ENCODE measurements around the gene TMEM252. TPM values are rescaled to one million over a fixed set of nuclear protein-coding genes. Genes with fewer than 3 reads are reported as not detected.

The TMEM252 gene
- polyA plus RNA-seq, 1 donor (not counting 4 experiments of a cell fraction or from before 2014, with no cell fraction given) = not detected

DNA sequence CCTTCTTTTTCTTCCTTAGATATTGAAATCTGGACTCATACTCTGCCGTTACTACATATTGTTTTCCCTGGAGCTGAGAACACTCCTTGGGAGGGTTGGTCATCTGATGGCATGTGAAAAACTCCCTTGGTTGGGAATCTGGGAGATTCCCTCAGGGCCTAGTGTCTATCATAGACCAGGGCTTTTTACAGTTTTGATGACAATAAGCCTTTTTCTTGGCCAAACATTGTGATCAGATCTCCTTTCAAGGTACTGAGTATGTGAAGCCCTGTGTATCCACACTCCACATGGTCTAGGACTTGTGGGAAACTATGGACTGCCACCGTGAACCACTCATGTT is 32.9 kb downstream of the TMEM252 start:
- dilution Hi-C loops (cut with MboI; ENCODE audit: extremely low pct_ligation_motif_present, low sequenced_read_pairs) = loop anchor here (25.0 kb wide), 1 partner anchor 105 kb away; no protein-coding TSS in a partner anchor
- H2AFZ ChIP-seq (ENCODE audit: control insufficient read depth, low read length) = no peak overlapping the region
- H3K79me2 ChIP-seq (ENCODE audit: control insufficient read depth, insufficient read depth, low read length) = no peaks in the 10 kb centered on the region
- no peak for DNase-seq (ENCODE audit: low read depth, low spot score)
- no peak overlapping the region for H3K9ac ChIP-seq (ENCODE audit: control insufficient read depth, extremely low read depth, insufficient read depth, low read length)
- no peak for FAIRE-seq
- no peaks in the 10 kb centered on the region for H3K4me1 ChIP-seq (ENCODE audit: control insufficient read depth, extremely low read depth, insufficient read depth, low read length)
- H4K20me1 ChIP-seq (ENCODE audit: control insufficient read depth, extremely low read depth, insufficient read depth, low read length) = no peaks in the 10 kb centered on the region
- no peak overlapping the region for H3K4me2 ChIP-seq (ENCODE audit: control insufficient read depth, extremely low read depth, insufficient read depth, low read depth, low read length)
- H3K27ac ChIP-seq (ENCODE audit: control insufficient read depth, insufficient read depth, low read length) = no peak overlapping the region
- TF ChIP-seq EZH2 (IDR thresholded peaks at IDR 0.05; ENCODE audit: low read length) = no peak
- TF ChIP-seq, protein P1, sequence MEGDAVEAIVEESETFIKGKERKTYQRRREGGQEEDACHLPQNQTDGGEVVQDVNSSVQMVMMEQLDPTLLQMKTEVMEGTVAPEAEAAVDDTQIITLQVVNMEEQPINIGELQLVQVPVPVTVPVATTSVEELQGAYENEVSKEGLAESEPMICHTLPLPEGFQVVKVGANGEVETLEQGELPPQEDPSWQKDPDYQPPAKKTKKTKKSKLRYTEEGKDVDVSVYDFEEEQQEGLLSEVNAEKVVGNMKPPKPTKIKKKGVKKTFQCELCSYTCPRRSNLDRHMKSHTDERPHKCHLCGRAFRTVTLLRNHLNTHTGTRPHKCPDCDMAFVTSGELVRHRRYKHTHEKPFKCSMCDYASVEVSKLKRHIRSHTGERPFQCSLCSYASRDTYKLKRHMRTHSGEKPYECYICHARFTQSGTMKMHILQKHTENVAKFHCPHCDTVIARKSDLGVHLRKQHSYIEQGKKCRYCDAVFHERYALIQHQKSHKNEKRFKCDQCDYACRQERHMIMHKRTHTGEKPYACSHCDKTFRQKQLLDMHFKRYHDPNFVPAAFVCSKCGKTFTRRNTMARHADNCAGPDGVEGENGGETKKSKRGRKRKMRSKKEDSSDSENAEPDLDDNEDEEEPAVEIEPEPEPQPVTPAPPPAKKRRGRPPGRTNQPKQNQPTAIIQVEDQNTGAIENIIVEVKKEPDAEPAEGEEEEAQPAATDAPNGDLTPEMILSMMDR (optimal IDR thresholded peaks at IDR 0.05 in 1 of 3, IDR thresholded peaks at IDR 0.05 in 1 of 3, conservative IDR thresholded peaks at IDR 0.05 in 1 of 3; ENCODE audit: extremely low read depth in 1 of 3, insufficient read depth in 2 of 3, low read length in 3 of 3) = no peak
- no peaks in the 10 kb centered on the region for H3K9me3 ChIP-seq (ENCODE audit: control insufficient read depth, low read depth, low read length)
- H3K9me1 ChIP-seq (ENCODE audit: control insufficient read depth, extremely low read depth, insufficient read depth, low read length) = no peaks in the 10 kb centered on the region
- no peaks in the 10 kb centered on the region for H3K36me3 ChIP-seq (ENCODE audit: control insufficient read depth in 2 of 2, extremely low read depth in 1 of 2, insufficient read depth in 2 of 2, low read length in 2 of 2)
- no peaks in the 10 kb centered on the region for H3K27me3 ChIP-seq (ENCODE audit: control insufficient read depth, extremely low read depth, insufficient read depth, low read length)
- no peak overlapping the region for H3K4me3 ChIP-seq (ENCODE audit: control insufficient read depth in 2 of 3, extremely low read depth in 1 of 3, insufficient read depth in 2 of 3, low read depth in 1 of 3, low read length in 3 of 3)

DNA sequence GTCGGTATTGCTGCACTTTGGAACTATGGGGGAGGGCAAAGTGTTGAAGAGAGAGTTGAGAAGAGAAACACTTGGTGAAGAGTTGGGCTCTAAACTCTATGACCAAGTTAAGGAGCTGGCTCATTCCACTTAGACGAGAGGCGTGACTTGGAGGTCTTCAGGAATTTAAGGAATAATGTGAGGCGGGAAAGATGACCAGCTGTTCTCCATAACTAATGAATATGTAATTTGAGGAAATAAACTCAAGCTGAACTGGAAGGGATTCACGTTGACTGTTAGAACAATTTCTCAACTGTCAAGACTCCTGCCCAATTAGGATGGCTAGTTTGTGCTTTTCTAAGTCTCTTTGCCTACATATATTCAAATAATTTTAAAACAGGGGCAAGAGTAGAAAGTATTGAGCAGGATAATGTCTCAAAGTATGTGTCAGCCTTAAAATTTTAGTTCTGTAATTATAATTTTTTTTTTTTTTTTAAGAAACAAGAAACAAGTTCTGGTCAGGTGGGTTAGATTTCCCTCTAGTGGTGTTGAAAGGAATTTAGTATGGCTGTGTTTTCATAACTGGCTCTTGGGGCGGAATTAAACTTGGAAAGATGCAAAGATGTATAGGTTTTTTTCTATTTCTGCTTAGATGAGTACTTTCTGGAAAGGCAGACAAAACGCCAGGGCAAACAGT is 33.4 kb downstream of the TMEM252 start:
- Histone ChIP-seq H3K9ac (ENCODE audit: control insufficient read depth, extremely low read depth, insufficient read depth, low read length) (no peak overlapping the region), H3K27me3 (ENCODE audit: control insufficient read depth, extremely low read depth, insufficient read depth, low read length) (no peaks in the 10 kb centered on the region), H3K9me1 (ENCODE audit: control insufficient read depth, extremely low read depth, insufficient read depth, low read length) (no peaks in the 10 kb centered on the region), H3K4me3 (ENCODE audit: control insufficient read depth in 2 of 3, extremely low read depth in 1 of 3, insufficient read depth in 2 of 3, low read depth in 1 of 3, low read length in 3 of 3) (no peak overlapping the region), H3K4me2 (ENCODE audit: control insufficient read depth, extremely low read depth, insufficient read depth, low read depth, low read length) (no peak overlapping the region), H3K36me3 (ENCODE audit: control insufficient read depth in 2 of 2, extremely low read depth in 1 of 2, insufficient read depth in 2 of 2, low read length in 2 of 2) (no peaks in the 10 kb centered on the region), H2AFZ (ENCODE audit: control insufficient read depth, low read length) (no peak overlapping the region), H3K27ac (ENCODE audit: control insufficient read depth, insufficient read depth, low read length) (no peak overlapping the region), H3K4me1 (ENCODE audit: control insufficient read depth, extremely low read depth, insufficient read depth, low read length) (no peaks in the 10 kb centered on the region), H3K9me3 (ENCODE audit: control insufficient read depth, low read depth, low read length) (no peaks in the 10 kb centered on the region), H3K79me2 (ENCODE audit: control insufficient read depth, insufficient read depth, low read length) (no peaks in the 10 kb centered on the region), H4K20me1 (ENCODE audit: control insufficient read depth, extremely low read depth, insufficient read depth, low read length) (no peaks in the 10 kb centered on the region)
- dilution Hi-C loops (cut with MboI; ENCODE audit: extremely low pct_ligation_motif_present, low sequenced_read_pairs) = loop anchor here (25.0 kb wide), 1 partner anchor 105 kb away; no protein-coding TSS in a partner anchor
- no peak for TF ChIP-seq EZH2 (IDR thresholded peaks at IDR 0.05; ENCODE audit: low read length)
- TF ChIP-seq, protein P1 (optimal IDR thresholded peaks at IDR 0.05 in 1 of 3, IDR thresholded peaks at IDR 0.05 in 1 of 3, conservative IDR thresholded peaks at IDR 0.05 in 1 of 3; ENCODE audit: extremely low read depth in 1 of 3, insufficient read depth in 2 of 3, low read length in 3 of 3) = peak in 2 of 3 experiments; percentile 35 to 48
- no peak for FAIRE-seq
- DNase-seq (ENCODE audit: low read depth, low spot score) = no peak
